NB4 (cell line): ENCODE measurements around the gene OSBPL1A.

Experiments used
- CTCF ChIP-seq: IDR thresholded peaks from one replicate; pipeline ENCODE4 v1.5.1; 2012; ENCODE audit warnings: low read depth, low read length
- MAX ChIP-seq: IDR thresholded peaks from 2 replicates; pipeline ENCODE4 v1.6.1; 2011; ENCODE audit warnings: low read depth, low read length
- POLR2A ChIP-seq: IDR thresholded peaks from 2 replicates; pipeline ENCODE4 v1.6.1; 2011; ENCODE audit warnings: mild to moderate bottlenecking; ENCODE audit not compliant: insufficient read length; ENCODE audit errors: extremely low read depth

GRCh38 chr18:24296276-24296675 is 101.3 kb downstream of the OSBPL1A start:
- TF ChIP-seq CTCF = no peak
- TF ChIP-seq POLR2A = no peak
- TF ChIP-seq MAX = no peak
